Ascending aorta (tissue), 2 donors: ENCODE results near the gene CLIP4. TPM values are rescaled to one million over a fixed set of nuclear protein-coding genes. Genes with fewer than 3 reads are reported as not detected.
A peak's percentile ranks its signal among the peaks of the same experiment; 100 is the strongest.

ENCODE experiments used
- DNase-seq, 2 donors: peaks; one replicate each; pipeline ENCODE4 v3.0.0-alpha.2; 2019; ENCODE audit warnings: low spot score in 2 of 2
- H3K27ac ChIP-seq, 2 donors: fragments of 200-600 bp; sonication (generic); one replicate each; pipeline ENCODE4 v1.5.1; 2016 to 2017; ENCODE audit warnings: mild to moderate bottlenecking in 1 of 2
- H3K27me3 ChIP-seq: fragments of 200-600 bp; sonication (generic); one replicate; pipeline ENCODE4 v1.5.1; 2017
- H3K36me3 ChIP-seq, 2 donors: fragments of 200-600 bp; sonication (generic); one replicate each; pipeline ENCODE4 v1.5.1; 2016
- H3K4me1 ChIP-seq, 2 donors: fragments of 200-600 bp; sonication (generic); one replicate each; pipeline ENCODE4 v1.5.1; 2016 to 2017; ENCODE audit warnings: mild to moderate bottlenecking in 1 of 2
- H3K4me3 ChIP-seq, 2 donors: fragments of 200-600 bp; sonication (generic); one replicate each; pipeline ENCODE4 v1.5.1; 2016 to 2017; ENCODE audit warnings: mild to moderate bottlenecking in 1 of 2
- H3K9me3 ChIP-seq, 2 donors: fragments of 200-600 bp; sonication (generic); one replicate each; pipeline ENCODE4 v1.5.1; 2016
- CTCF ChIP-seq, 3 experiments: fragments of 200-600 bp in 2 of 3; fragments of 450-650 bp in 1 of 3; sonication (generic) in 2 of 3; IDR thresholded peaks; one replicate each; pipeline ENCODE4 v1.5.1; 2016 to 2019; ENCODE audit warnings: antibody characterized with exemption in 3 of 3, mild to moderate bottlenecking in 1 of 3, moderate library complexity in 1 of 3
- intact Hi-C: fragments of 100-400 bp; cut with DNase I; formaldehyde crosslinking; loops from one replicate; pipeline ENCODE4 v1.15.1; 2023
- total RNA-seq: library from RNA; depleted of rRNA; stranded (reverse); fragments of >200 nt; gene quantifications from one replicate; pipeline ENCODE4 v1.1.0, GENCODE V29; 2016

Gene CLIP4
- total RNA-seq, 1 donor from 2014 or later, result 9.5 TPM

GRCh38 chr2:29195796-29196195 is 80.6 kb downstream of the CLIP4 start:
- Histone ChIP-seq H3K27me3 (no peaks in the 10 kb centered on the region), H3K27ac (no peak overlapping the region), H3K9me3 (no peaks in the 10 kb centered on the region), H3K36me3 (no peaks in the 10 kb centered on the region), H3K4me3 (no peak overlapping the region), H3K4me1 (no peaks in the 10 kb centered on the region)
- TF ChIP-seq CTCF (IDR thresholded peaks at IDR 0.05), result no peak
- DNase-seq, result no peak
- intact Hi-C loops, result loop anchor here (5.0 to 10.0 kb wide), 2 partner anchors 78 to 361 kb away; partner anchors contain the start of gene CLIP4

- Histone ChIP-seq H3K27me3 (no peaks in the 10 kb centered on the region), H3K4me1 (no peaks in the 10 kb centered on the region), H3K36me3 (no peaks in the 10 kb centered on the region), H3K27ac (no peak overlapping the region), H3K4me3 (no peak overlapping the region), H3K9me3 (no peaks in the 10 kb centered on the region)
- TF ChIP-seq CTCF (IDR thresholded peaks at IDR 0.05), result peak; percentile 69 to 75 (median 72)
- intact Hi-C loops, result loop anchor here (1.0 to 10.0 kb wide), 3 partner anchors 80 to 362 kb away; partner anchors contain the start of gene CLIP4
- DNase-seq, result peak in 1 of 2 donors; percentile 71
These were observed 81.9 kb downstream of the CLIP4 start for GRCh38 chr2:29196792-29197788.

GRCh38 chr2:29201979-29202378 is 86.8 kb downstream of the CLIP4 start:
- H3K36me3 ChIP-seq, result no peaks in the 10 kb centered on the region
- no peak for TF ChIP-seq CTCF (IDR thresholded peaks at IDR 0.05)
- no peak overlapping the region for H3K27ac ChIP-seq
- H3K4me1 ChIP-seq, result no peaks in the 10 kb centered on the region
- intact Hi-C loops, result no loop called here
- no peaks in the 10 kb centered on the region for H3K9me3 ChIP-seq
- no peak overlapping the region for H3K4me3 ChIP-seq
- H3K27me3 ChIP-seq, result no peaks in the 10 kb centered on the region
- DNase-seq, result no peak

- H3K36me3 ChIP-seq, result no peaks in the 10 kb centered on the region
- no peaks in the 10 kb centered on the region for H3K27me3 ChIP-seq
- intact Hi-C loops, result no loop called here
These were observed 87.7 kb downstream of the CLIP4 start for GRCh38 chr2:29202819-29203495.

GRCh38 chr2:29206941-29207340 is 91.7 kb downstream of the CLIP4 start:
- no peaks in the 10 kb centered on the region for H3K27me3 ChIP-seq
- H3K4me3 ChIP-seq, result no peak overlapping the region
- no peak overlapping the region for H3K27ac ChIP-seq
- intact Hi-C loops, result no loop called here
- no peaks in the 10 kb centered on the region for H3K4me1 ChIP-seq
- no peak for DNase-seq
- H3K9me3 ChIP-seq, result no peaks in the 10 kb centered on the region
- TF ChIP-seq CTCF (IDR thresholded peaks at IDR 0.05), result no peak
- H3K36me3 ChIP-seq, result no peaks in the 10 kb centered on the region

More at GRCh38 chr2:29202819-29203495, 87.7 kb downstream of the CLIP4 start:
- Histone ChIP-seq H3K4me1 (no peaks in the 10 kb centered on the region), H3K4me3 (no peak overlapping the region), H3K27ac (no peak overlapping the region), H3K9me3 (no peaks in the 10 kb centered on the region)
- TF ChIP-seq CTCF (IDR thresholded peaks at IDR 0.05), result no peak
- no peak for DNase-seq
